NCI-H2227 treated with DMSO at 0.1 percent for 48 hours (cell line): ENCODE data around the gene HMGN4.
"Not testable (repeated sequence)": the region's sequence is repeated elsewhere in the genome, so short reads cannot be mapped to it uniquely, and the experiment has no call there.

Experiments
- DNase-seq: peaks from one replicate; lab custom pipeline; 2025; lab: John Stamatoyannopoulos, UW

The HMGN4 gene

DNA sequence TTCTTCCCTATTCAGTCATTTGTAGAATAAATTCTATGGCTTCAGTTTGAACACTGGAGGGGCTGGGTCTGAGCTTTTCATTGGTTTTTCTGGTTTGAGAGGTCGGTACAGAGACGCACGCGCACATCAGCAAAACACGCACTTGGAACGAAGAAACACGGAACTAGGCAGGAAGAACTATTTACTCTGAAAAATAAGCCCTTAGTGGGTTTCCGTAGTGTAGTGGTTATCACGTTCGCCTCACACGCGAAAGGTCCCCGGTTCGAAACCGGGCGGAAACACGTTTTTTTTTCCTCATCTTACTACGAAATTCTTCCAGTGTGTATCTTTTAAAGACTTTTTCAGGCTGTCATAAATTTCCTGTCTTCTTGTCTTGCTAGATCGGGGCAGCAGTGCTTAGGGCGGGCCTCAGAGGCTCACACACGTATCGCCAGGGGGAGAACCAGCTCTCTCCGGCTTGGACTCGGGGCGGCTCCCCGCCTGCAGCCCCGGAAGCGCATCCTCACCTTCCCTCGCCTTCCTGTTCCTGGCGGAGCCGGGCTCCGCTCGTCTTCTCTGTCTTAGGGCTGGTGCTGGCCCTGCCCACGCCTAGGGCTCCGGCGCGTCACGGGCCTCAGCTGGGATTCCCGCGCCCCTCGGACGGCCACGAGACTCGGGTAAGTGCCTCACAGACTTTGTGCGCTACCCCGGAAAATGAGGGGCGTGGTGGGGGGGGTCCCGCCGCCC, at the start of gene HMGN4:
HMGN4 (plus strand) TSS at position 521 of the 726 bp plus-strand sequence. CDS start 6,841 bp downstream, outside the sequence.
- DNase-seq = peak; percentile 98

DNA sequence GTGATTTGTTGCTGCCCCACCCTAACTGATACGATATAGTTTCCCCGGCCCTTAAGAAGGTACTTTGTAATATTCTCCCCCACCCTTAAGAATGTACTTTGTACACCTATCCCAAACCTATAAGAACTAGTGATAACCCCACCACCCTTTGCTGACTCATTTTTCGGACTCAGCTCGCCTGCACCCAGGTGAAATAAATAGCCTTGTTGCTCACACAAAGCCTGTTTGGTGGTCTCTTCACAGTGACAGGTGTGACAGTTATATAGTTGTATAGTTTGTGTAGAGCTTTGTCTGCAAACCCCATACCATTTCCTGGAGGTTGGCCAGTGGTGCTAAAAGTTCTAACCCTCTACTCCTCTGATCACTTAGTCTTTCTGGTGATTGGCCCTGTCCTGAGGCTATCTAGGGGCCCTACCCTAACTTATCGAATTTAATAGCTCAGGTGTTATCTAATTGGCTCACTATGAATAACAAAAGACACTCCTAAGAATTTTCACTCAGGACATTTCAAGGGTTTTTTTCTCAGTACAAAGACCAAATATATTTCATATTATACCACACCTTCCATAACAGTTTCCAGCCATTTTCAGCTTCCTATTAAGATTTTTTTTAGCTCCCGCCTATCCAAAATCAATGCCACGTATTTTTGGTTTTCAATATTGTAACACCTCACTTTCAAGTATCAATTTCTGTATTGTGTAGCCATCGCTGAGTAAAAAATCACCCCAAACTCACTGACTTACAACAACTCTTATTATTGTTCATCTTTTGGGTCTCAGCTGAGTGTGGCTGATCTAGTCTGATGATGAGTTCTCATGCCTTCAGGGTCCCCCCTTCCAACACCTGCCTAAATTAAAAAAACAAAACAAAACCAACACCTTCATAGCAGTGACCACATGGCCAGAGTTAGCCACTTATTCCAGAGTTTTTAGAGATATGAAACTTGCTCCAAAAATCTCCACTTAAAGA, 47.9 kb upstream of the HMGN4 start:
- DNase-seq = no peak

DNA sequence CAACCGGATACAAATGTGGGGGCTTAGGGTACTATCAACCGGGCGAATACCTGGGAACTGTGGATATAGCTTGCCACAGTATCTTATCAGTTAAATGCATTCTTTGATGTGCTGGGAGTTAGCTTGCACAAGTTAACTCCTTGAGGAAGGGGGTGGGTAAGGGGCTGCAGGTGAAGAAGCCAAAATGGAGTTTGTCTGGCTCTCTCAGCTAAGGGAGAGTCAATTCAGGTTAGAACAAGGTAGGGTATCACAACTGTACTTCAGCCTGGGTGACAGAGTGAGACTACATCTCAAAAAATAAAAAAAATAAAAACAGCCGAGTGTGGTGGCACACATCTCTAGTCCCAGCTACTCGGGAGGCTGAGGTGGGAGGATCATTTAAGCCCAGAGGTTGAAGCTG, 46.6 kb upstream of the HMGN4 start:
- DNase-seq = no peak

DNA sequence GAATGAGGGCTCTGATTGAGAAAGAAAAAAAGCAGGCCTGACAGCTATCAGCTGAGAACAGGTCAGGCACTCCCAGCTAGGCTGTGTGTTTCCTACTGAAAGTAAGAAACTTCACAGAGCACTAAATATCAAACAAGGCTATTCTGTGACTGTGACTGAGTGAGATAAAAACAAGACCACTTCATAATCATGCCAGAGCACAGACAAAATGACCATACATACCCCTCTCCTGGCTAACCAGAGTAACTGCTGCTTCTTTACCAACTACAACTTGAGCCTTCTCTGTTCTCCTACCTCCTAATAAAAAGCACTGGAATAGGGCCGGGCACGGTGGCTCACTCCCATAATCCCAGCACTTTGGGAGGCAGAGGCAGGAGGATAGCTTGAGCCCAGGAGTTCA, 44.9 kb upstream of the HMGN4 start:
- DNase-seq = no peak

DNA sequence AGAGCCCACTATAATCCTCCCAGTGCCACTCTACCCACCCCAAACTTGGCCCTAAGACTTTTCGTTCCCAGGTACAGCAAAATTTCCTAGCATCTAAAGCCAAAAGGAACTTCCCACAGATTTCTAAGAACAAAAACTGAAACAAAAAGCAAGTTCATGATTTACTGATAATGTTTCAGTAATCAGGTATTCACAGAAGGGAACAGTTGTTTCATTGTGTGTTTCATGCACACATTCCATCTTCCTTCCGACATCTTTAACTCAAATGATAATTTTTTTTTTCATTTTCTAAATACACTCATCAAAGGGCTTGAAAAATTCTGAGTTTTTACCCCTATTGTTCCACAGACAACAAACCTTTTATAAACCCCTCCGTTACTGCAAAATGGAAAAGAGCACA, 44.0 kb upstream of the HMGN4 start:
- no peak for DNase-seq

DNA sequence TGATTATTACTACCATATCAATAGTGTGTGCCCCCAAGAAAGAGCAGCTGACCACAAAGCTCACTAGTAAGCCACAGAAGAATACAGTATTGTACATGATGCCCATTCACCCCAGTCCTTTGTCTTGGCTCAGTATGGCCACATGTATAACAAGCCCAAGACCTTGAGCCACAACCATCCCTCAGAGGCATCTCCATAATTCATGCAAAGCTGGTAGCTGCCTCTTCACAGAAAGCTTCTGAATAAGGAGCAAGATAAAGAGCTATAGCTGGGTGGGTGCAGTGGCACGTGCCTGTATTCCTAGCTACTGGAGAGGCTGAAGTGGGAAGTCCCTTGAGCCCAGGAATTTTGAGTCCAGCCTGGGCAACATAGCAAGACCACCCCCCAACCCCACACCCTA, 42.9 kb upstream of the HMGN4 start:
- no peak for DNase-seq

DNA sequence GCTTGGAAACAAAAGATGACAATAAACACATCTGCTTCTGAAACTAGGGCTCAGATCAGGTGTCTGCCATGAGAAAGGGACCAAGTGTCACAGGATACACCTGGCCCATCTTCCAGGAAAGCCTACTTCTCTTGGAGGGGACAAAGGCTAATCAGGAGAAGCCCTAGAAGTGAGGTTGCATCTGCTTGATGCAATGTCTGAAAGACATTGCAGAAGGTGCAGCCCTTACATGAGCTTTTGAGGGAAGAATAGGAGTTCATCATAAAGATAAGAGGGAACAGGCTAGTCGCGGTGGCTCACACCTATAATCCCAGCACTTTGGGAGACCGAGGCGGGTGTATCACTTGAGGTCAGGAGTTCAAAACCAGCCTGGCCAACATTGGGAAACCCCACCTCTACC, 40.6 kb upstream of the HMGN4 start:
- no peak for DNase-seq

DNA sequence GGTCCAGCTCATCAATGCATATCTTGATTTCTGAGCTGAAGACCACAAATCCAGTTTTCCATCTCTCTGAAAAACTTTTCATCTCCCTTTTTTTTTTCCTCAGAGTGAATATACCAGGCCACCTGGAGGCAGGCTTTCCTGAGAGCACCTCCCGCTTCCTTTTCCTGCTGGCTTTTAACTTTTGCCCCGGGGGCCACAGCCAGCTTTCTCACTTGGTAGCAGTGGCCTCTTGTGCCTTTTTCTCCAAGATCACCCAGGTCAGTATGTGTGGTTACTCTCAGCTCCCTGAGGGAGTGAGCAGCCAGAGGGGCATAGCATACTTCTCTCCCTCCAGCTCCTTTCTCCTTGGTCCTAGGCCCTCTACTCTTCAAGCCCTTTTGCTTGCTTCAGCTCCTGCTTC, 38.1 kb upstream of the HMGN4 start, which contains the start of gene BTN1A1:
BTN1A1 (plus strand) TSS at position 202 of the 400 bp plus-strand sequence. CDS start 984 bp downstream, outside the sequence.
- no peak for DNase-seq

DNA sequence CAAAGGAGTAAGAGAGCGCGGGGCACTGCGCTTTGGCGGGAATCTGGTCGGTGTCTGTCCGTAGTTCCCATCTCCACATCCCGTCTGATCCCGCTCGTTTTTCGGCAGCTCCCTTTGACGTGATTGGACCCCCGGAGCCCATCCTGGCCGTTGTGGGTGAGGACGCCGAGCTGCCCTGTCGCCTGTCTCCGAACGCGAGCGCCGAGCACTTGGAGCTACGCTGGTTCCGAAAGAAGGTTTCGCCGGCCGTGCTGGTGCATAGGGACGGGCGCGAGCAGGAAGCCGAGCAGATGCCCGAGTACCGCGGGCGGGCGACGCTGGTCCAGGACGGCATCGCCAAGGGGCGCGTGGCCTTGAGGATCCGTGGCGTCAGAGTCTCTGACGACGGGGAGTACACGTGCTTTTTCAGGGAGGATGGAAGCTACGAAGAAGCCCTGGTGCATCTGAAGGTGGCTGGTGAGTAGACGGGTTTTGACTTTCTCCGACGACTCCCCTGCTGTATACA, 36.6 kb upstream of the HMGN4 start:
- DNase-seq = peak; percentile 60

DNA sequence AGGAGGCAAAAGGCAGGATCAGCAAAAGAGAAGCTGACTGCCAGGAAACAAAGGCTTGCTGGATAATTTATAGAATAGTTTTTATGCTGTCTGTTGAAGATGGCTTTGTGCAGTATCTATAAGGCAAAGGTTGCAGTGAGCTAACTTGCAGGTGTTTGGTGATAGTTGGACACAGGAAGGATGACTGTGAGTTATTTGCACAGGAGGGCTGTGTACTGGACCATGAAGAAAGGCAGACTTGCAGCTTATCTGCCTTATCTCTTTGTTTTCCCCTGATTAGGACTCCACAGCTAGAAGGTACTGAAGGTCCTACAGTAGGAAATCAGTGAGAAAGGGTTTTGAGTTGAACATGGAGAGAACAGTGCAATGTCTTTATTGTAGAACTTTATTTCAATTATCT, 36.0 kb upstream of the HMGN4 start:
- DNase-seq = peak; percentile 3

DNA sequence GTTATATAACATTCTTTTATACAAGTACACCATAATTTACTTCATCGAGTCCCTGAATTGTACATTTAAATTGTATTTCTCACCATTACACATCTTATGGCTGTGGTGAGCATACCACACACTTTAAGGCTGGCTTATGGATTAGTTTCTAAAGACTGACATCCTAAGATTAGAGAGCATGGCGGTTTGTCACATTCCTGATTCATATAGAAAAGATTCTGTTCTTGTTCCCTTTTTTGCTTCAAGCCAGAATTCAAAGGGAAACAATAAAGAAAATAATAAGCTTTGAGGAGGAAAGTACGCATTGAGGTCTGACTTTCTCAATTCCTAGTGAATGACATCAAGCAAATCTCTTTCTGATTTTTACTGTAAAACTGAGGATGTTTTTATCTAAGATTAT, 35.5 kb upstream of the HMGN4 start:
- no peak for DNase-seq

DNA sequence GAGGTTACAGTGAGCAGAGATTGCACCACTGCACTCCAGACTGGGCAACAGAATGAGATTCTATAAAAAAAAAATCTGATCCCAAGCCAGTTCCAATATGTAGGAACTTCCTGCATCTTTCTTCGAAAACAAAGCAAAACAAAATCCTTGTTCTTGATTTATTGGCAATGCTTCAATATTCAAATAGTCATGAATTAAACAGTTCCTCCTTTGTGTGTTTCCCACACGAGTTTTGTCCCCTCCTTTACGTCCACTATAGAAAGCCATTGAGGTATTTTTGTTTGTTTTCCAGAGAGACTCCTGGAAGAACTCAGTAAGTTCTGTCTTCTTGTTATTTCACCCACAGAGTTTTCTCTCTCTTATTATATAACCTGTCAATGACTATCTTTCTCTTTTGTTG, 30.5 kb upstream of the HMGN4 start:
- DNase-seq = no peak

DNA sequence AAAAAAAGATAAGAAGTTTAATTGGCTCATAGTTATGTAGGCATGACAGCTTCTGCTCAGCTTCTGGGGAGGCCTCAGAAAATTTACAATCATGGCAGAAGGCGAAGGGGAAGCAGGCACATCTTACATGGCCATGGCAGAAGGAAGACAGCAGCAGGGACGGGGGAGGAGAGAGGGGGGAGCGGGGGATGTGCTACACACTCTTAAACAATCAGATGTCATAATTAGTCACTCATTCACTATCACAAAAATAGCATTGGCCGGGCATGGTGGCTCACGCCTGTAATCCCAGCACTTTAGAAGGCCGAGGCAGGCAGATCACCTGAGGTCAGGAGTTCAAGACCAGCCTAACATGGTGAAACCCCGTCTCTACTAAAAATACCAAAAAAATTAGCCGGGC, 27.1 kb upstream of the HMGN4 start:
- DNase-seq = not testable (repeated sequence)

DNA sequence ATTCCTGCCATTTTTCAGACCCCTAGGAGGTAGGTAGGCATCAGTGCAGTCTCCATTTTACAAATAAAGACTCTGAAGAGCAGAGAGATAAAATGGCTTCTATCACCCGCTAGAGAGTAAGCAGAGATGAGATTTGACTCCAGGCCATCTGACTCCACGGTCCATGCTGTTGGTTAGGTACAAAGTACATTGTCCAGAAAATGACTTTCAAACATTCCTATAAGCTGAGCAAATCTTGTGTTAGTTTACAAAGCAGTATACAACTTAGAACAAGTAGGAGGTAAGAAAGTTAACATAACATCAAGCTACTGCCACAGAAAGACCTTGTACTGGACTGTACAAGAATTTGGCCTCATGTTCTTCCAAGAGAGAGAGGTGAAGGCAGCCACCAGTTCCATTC, 23.2 kb upstream of the HMGN4 start:
- no peak for DNase-seq

DNA sequence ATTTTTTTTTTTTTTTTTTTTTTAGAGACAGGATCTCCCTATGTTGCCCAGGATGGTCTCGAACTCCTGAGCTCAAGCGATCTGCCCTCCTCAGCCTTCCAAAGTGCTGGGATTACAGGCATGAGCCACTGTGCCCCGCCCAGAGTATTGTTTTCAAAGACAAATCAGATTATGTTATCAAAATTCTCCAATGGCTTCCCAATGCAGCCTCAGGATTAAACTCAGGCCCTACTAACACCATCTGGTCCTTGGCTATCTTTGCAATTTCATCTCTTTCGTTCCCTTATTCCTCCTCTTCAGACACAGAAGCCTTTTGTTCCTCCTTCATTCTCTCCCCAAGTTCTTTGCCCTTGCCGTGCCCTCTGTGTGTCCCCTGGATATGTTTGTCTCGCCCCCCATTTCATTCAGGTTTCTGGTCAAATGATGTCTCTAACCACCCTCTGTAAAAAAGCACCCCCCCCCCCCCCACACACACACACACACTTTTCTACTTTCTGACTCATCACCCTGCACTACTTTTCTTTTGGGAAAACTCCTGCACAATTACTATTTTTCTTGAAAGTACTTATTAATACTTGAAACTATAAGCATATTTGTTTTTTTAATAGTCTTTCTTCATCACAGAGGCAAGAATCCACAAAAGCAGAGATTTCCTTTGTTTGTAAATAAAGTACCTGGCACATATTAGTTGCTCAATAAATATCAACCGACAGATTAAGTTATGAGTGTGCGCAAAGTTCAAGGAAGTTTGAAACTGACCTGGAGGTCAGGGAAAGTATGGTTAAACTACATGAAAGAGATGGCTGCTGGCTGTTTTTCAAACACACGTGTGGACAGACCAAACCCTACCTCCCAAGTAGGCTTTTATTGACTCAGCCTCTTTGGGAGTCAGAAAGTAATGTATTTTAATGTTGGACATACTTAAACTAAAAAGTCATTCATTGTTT, 21.4 kb upstream of the HMGN4 start:
- no peak for DNase-seq

DNA sequence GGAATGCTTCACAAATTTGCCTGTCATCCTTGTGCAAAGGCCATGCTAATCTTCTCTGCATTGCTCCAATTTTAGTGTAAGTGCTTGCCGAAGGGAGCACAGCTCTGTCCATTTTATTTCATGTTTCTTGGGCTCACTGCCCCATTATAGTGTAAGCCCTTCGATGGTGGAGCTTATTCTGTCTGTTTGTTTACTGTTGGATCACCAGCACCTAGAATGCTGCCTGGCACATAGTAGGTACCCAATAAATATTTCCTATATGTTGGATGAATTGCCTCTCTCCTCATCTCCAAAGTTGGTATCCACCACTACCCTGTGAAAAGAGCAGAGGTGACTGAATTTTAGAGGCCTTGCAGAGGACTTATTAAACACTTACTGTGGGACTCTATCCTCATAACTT, 18.8 kb upstream of the HMGN4 start:
- DNase-seq = no peak

DNA sequence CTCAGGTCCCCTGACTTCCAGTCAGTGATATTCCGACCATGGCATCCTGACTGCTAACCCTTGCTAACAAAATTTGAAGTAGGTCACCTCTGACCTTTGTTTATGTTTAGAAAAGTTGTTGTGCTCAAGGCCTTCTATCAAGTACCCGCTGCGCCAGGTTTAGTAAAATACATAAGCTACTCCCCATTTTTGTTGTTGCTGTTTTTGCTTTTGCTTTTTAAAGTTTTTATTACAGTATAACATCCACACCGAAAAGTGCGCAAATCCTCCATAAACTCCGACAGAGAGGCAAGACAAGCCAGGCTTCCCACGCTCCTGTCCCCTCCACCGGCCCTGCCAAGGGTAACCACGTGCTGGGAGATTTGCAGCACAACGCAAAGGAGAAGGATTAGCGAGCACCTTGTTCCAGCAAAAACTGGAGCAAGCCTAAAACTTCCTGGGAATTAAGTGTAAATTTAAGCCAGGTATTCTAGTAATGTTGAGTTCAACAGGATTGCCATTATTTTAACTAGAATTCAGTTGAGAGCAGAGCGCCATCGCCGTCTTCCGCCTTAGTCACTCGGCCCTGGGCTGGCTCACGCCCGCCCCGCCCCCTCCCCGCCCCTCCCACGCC, 17.8 kb upstream of the HMGN4 start:
- peak; percentile 88 for DNase-seq

DNA sequence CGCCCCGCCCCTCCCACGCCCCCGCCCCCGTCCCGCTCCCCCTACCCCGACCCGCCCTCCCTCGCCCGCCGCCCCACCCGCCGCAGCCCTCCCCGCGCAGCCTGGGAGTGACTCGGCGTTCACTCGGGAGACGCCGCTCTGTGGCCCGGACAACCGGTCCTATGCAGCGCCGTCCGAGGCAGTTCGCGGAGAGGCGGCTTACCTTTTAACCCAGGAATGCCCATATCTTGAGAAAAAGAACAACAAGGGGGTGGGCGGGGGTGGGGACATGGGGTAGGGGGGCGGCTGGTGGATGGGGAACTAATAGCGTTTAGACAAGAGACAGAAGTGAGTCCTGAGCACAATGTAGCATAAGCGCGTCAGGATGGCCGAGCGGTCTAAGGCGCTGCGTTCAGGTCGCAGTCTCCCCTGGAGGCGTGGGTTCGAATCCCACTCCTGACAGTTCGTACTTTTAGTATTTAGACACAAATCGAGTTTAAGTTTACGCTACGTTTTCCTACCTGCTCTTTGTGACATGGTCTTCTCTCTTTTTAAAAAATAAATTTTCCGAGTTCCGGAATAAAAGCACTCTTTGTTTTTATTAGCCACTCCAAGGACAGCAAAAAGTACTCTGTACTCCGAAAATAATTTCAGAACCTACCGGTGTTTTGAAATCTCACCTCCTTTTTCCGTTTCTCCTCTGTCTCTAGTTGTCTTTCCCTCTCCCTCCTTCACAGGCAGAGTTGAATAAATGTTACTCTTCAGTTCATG, 17.1 kb upstream of the HMGN4 start:
- DNase-seq = peak; percentile 88

DNA sequence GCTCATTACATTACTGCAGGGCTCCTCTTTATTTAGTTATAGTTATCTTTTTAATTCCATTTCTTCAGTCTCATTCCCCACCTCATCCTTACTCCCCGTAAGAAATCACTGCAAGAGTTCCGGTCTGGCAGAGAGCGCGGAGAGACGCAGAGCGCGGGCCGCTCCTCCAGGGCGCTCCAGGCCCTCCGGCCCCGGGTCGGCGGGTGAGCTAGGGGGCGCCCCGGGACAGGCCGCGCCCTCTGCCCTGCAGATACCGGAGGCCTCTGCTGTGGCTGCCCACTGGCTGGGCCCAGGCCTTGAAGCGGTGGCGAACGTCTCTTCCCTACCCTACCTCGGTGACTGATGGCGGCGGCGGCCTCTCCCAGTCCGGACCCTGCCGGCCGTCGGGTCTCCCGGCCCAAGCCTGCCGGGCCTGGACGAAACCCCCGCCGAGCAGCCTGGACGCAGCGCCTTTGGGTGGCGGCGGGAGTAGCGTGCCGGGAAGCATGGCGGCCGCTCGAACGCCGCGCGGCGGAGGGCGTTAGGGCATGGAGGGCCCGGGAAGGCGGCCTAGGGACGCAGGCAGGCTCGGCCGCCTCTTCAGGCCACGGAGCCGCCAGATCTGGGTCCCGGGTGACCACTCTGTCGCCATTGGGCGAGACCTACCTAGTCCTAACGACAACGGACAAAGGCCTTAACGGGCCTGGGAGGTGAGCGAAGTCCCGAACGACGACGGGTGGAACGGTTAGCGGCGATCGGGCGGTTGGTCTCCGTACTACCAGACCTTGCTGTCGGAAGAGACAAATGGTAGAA, 16.4 kb upstream of the HMGN4 start:
- DNase-seq = peak; percentile 80
